ENCODE results near the gene RAD51B.

- TF ChIP-seq CTCF (IDR thresholded peaks at IDR 0.05) (no peak), POLR2A (IDR thresholded peaks at IDR 0.05) (no peak), EP300 (IDR thresholded peaks at IDR 0.05; ENCODE audit: low read depth) (no peak), POLR2AphosphoS5 (IDR thresholded peaks at IDR 0.05) (no peak)
These were observed 941.8 kb downstream of the RAD51B start for GRCh38 chr14:68761391-68761790.
